ENCODE data around the gene ARHGEF25. TPM values are rescaled to one million over a fixed set of nuclear protein-coding genes. Genes with fewer than 3 reads are reported as not detected.
"Not testable (repeated sequence)": the region's sequence is repeated elsewhere in the genome, so short reads cannot be mapped to it uniquely, and the experiment has no call there.

The ARHGEF25 gene
- total RNA-seq, 1 experiment from 2014 or later = 14.6 TPM

DNA sequence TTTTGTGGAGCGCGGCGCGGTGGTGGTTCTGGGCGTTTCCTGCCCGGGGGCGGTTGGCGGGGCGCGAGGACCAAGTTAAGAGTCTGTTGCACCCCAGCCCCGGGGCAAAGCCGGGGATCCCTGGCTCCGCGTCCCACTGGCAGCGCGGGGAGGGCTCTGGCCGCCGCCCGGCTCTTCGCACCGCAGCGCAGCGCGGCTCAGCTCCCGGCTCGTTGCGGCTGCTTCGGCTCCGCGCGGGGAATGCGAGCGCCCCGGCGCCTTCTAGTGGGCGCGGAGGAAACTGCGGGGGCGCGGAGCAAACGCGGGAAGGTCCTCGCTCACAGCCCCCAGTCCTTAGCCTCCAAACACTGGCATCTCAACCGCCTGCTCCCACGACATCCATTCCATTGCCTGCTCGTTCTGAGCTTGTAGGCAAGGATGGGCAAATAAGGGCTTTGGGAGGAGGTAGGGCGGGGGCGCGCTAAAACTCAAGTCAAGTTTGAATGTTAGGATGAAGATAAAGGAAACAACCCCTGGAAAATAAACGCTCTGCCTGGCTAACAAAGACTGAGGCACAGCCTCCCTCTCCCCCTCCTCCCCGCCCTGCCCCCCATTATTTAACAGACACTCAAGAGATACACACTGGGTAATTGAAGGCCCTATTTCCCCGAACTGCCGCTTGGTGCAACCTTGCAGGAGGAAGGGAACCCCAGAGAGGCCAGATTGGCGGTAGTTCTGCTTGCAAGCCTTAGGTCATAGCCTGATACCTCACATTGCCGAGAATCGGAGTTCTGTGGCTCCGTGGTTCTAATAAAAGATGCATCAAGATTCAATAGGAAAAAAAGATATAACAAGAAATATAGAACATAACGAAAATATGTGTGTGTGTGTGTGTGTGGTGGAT lies 22.0 kb downstream of the ARHGEF25 start, which contains the start of gene B4GALNT1:
TSS of gene B4GALNT1 (minus strand) at position 244 of the 883 bp plus-strand sequence. CDS start 1,069 bp downstream, outside the sequence.
- DNase-seq (ENCODE audit: low read depth) = peak; percentile 40

GRCh38 chr12:57636731-57637130 lies 25.5 kb downstream of the ARHGEF25 start:
- DNase-seq (ENCODE audit: low read depth) = not testable (repeated sequence)

DNA sequence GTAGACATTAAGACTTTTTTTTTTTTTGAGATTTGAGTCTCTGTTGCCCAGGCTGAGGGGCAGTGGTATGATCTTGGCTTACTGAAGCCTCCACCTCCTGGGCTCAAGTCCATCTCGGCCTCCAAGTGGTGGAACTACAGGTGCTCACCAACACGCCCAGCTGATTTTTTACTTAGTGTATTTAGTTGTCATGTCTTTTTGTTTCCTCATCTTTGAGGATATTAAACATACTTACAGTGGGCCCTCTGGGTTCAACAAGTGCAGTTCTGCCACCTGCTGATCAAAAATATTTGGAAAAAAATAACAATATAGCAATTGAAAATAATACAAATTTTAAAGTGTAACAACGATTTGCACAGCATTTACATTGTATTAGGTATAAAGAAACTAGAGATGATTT lies 26.1 kb downstream of the ARHGEF25 start:
- no peak for DNase-seq (ENCODE audit: low read depth)

DNA sequence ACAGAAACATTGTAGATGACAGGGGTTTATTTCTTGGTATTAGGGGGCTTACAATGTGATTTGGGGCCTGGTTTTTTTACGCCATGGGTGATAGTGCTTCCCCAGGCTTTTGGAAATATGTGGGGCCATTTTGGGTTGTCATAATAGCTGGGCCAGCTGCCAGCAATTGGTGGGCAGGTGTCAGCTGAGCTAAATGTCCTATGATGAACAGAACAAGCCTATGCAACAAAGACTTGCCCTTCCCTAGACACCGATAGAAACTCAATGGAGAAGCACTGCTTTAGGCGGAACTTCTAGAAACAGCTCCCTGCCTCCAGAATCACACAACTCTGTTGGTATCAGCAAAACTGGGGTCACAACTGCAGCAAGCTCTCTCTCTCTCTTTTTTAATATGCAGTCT lies 26.9 kb downstream of the ARHGEF25 start:
- DNase-seq (ENCODE audit: low read depth) = no peak

- no peak for DNase-seq (ENCODE audit: low read depth)
Measured at GRCh38 chr12:57640175-57641042, 29.2 kb downstream of the ARHGEF25 start.

- no peak for DNase-seq (ENCODE audit: low read depth)
Measured at GRCh38 chr12:57641699-57642442, 30.6 kb downstream of the ARHGEF25 start.

DNA sequence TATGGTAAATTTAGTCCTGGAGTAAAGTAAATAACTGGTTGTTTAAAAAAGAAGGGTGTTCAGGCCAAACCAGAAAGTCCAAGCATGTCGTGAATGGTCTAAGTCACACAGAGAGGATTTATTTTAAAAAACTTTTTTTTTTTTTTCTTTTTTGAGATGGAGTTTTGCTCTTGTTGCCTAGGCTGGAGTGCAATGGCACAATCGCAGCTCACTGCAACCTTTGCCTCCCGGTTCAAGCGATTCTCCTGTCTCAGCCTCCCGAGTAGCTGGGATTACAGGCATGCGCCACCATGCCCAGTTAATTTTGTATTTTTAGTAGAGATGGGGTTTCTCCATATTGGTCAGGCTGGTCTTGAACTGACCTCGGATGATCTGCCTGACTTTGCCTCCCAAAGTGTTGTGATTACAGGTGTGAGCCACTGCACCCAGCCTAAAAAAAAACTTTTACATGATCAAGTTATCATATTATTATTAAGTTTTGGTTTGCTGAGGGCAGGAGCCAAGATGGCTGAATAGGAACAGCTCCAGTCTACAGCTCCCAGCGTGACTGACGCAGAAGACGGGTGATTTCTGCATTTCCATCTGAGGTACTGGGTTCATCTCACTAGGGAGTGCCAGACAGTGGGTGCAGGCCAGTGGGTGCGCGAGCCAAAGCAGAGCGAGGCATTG lies 34.9 kb downstream of the ARHGEF25 start:
- peak; percentile 63 for DNase-seq (ENCODE audit: low read depth)

DNA sequence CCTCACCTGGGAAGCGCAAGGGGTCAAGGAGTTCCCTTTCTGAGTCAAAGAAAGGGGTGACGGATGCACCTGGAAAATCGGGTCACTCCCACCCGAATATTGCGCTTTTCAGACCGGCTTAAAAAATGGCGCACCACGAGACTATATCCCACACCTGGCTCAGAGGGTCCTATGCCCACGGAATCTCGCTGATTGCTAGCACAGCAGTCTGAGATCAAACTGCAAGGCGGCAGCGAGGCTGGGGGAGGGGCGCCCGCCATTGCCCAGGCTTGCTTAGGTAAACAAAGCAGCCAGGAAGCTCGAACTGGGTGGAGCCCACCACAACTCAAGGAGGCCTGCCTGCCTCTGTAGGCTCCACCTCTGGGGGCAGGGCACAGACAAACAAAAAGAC lies 35.4 kb downstream of the ARHGEF25 start:
- DNase-seq (ENCODE audit: low read depth) = not testable (repeated sequence)

DNA sequence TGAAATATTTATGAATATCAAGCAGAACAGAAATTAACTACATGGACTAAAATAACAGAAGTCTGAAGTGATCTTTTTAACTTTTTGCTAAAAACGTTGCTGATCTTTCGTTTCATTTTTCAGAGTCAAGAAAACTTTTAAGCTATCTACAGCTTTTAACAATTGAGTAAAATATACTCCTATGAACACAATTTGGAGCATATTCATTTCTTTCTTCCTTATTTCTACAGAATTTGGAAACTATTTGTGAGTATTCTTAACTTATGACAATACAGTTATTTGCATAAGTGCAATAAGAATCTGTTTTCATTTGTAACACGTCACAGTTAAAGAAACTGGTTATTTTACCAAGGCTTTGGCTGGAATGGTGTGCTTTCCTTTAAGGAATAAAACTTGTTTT lies 42.8 kb downstream of the ARHGEF25 start:
- DNase-seq (ENCODE audit: low read depth) = no peak

DNA sequence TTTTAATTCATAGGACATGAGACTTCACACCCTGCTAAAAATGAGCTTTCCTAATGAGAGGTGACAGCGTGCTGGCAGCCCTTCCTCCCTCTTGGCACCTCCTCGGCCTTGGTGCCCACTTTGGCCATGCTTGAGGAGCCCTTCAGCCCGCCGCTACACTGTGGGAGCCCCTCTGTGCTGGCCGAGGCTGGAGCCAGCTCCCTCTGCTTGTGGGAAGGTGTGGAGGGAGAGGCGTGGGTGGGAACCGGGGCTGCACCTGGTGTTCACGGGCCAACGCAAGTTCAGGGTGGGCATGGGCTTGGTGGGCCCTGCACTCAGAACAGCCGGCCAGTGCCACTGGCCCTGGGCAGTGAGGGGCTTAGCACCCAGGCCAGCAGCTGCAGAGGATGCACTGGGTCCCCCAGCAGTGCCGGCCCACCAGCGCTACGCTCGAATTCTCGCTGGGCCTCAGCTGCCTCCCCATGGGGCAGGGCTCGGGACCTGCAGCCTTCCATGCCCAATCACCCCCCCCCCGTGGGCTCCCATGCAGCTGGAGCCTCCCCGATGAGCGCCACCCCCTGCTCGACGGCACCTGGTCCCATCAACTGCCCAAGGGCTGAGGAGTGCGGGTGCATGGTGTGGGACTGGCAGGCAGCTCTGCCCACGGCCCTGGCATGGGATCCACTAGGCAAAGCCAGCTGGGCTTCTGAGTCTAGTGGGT lies 44.5 kb downstream of the ARHGEF25 start:
- no peak for DNase-seq (ENCODE audit: low read depth)

DNA sequence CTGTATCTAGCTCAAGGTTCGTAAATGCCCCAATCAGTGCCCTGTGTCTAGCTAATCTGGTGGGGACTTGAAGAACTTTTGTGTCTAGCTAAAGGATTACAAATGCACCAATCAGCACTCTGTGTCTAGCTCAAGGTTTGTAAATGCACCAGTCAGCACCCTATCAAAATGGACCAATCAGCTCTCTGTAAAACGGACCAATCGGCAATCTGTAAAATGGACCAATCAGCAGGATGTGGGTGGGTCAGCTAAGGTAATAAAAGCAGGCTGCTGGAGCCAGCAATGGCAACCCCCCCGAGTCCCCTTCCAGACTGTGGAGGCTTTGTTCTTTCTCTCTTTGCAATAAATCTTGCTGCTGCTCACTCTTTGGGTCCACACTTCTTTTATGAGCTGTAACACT lies 45.2 kb downstream of the ARHGEF25 start:
- not testable (repeated sequence) for DNase-seq (ENCODE audit: low read depth)

DNA sequence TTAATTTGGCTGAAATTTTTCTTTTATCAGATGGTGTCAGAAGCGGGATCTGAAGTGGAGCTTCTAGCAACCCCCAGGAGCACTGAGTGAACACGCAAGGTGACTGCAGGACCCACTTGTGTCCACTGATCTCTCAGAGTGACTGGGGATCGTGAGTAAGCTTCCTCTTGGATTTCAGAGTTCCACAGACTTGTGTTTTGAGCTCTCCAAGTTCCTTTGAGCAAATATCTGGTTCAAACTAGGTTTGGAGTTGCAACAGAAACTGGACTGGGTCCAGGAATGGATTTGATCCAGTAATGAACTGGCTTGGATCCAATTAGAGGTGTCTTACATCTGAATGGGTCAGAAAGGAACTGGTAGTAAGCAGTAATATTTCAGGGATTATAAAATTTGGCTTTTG lies 46.5 kb downstream of the ARHGEF25 start:
- DNase-seq (ENCODE audit: low read depth) = peak; percentile 10

DNA sequence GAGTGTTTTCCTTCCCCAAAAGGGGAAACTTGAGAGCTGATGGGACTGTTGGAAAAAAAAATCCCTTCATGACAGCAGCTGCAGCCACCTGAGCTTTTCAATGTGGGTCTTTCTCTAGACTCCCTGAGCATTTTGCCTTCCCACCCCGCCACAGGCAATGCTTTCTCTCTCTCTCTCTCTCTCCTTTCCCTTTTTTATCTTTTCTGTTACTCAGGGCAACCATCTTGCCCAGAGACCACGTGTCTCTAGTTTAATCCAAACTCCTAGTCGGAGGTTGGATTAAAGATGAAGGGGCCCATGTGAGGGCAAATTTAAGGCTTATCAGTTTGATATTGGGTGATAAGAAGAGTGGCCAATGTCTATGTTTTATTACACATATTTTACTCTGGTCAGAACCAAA lies 47.7 kb downstream of the ARHGEF25 start:
- DNase-seq (ENCODE audit: low read depth) = no peak

DNA sequence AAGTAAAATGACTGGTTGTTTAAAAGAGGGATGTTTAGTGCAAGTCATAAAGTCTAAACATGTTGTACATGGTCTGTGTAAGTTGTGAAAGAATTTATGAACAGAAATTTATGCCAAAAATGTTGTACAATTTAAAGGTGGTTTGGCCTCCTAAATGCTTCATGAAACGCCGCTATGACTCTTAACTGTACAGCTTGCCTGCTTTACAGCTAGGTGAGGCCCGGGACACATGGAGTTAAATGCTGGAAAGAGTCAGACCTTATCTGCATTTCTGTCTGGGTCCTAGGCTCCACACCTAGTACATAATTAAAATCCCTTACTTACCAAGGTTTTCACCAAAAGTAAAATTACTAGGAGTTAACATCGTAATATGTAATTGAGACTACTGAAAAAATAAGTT lies 50.1 kb downstream of the ARHGEF25 start:
- DNase-seq (ENCODE audit: low read depth) = no peak

DNA sequence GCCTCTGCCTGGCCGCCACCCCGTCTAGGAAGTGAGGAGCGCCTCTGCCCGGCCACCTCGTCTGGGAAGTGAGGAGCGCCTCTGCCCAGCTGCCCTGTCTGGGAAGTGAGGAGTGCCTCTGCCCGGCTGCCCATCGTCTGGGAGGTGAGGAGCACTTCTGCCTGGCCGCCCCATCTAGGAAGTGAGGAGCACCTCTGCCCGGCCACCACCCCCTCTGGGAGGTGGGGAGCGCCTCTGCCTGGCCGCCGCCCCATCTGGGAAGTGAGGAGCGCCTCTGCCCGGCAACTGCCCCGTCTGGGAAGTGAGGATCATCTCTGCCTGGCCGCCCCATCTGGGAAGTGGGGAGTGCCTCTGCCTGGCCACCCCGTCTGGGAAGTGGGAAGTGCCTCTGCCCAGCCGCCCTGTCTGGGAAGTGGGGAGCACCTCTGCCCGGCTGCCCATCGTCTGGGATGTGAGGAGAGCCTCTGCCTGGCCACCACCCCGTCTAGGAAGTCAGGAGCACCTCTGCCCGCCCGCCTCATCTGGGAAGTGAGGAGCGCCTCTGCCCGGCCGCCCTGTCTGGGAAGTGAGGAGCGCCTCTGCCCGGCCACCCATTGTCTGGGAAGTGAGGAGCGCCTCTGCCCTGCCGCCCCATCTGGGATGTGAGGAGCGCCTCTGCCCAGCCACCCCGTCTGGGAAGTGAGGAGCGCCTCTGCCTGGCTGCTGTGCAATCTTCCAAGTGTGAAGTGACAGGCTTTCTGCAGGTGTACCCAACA lies 54.0 kb downstream of the ARHGEF25 start:
- DNase-seq (ENCODE audit: low read depth) = not testable (repeated sequence)
